HG03060 (cell line): ENCODE results near the gene CACNA1H.

Experiments
- ATAC-seq: cut with Tn5 transposase; IDR thresholded peaks from one replicate; pipeline ENCODE4 v1.9.1; 2021; ENCODE audit warnings: low read depth, moderate number of reproducible peaks; ENCODE audit not compliant: unreplicated experiment

CACNA1H gene

DNA sequence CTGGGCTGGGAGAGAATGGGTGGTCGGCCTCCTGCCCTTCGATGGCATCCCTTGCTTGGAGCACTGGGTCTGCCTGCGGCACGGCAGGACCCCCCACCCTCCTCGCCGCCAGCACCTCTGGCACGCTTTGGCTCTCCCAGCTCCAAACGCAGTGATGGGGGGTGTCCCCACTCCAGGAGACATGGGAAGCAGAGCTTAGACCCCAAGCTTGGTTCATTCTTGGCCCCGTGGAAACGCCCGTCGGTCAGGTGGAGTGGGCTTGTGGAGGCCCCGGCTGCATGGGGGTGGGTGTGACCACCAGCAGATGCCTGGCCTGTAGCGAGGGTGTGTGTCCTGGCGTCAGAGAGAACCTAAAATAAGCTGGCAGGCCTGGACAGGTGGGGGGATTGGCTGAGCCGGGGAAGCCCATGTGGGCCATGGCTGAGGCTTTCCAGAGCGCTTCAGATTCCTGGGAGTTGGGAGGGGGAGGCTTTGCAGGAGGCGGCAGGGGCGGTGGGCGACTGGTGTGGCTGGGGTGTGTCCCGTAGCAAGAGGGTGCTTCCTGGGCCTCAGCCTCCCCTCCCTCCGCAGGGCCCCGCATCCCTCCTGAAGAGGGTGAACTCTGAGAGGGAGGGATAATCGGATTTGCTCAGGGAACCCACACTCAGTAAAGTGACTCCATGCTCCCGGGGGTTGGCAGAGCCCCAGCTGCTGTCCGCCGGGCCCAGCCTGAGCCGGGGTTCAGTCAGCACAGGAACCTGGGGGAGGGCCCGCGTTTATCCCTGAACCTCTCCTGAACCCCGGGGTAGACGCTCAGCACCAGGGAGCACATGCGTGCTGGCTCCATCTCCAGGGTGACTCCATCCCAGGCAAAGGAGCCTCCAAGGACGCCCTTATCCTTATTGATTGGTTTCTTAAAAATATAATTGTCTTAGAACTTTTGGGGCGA, 3.4 kb downstream of the CACNA1H start:
- ATAC-seq: no peak

DNA sequence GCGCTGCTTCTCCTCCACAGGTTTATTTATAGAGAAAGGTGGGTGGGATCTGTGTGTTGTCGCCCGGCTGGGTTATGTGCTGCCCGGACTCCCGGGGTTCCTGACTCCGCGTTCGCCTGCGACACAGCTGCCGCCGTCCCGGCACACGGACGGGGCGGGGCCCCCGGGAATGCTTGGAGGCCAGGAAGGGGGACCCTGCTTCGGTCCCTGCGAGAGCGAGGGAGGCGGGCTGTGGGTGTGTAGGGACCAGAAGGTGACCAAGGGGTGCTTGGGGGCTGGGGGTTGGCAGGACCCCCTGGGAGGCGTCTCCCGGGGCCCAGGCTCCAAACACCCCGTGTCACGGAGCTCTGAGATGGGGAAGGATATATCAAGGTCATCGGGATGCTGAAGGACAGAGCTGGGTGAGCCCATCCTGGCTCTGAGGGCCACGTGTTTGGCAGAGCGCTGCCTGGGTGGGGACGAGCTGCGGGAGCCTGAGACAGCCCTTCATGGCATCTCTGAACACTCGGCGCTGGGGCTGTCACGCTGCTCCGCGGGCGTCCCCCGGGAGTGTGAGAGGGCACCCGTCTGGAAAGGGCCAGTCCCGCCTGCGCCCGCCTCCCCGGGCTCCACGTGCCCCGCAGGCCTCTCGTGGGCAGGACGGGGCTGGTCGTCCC, 4.2 kb downstream of the CACNA1H start:
- ATAC-seq: no peak

DNA sequence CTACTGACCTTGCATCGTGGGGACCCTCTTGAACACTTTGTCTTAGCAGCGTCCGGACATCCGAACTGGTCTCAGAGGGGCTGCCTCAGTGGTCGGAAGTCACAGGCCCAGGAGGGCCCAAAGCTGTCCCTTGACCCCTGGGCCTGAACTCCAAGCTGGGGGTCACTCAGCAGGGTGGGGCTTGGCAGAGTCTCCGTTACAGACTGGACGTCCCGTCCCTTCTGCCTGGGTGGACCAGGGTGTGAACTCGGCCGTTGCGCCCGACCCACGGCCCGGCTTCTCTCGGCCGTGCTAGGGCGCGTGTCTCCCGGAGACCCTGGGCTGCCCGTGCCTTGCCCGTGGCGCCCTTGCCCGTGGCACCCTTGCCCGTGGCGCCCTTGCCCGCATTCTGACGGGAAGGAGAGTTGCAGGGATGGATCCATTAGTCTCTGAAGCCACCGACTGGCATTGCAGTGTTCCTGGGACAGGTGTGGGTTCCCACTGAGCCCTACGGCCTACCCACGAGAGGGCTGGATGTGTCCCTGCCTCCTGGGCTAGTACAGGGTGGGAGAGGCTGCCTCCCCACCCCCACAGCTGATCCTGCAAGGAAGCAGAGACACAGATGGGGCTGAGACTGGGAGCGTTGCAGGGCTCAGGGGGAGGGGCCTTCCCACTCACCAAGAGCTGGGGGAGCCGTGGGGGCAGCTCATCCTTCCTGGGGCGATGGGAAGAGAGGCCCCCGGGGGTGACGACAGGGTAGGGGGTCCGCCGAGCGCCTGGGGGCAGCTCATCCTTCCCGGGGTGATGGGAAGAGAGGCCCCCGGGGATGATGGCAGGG, 4.9 kb downstream of the CACNA1H start:
- no peak for ATAC-seq

DNA sequence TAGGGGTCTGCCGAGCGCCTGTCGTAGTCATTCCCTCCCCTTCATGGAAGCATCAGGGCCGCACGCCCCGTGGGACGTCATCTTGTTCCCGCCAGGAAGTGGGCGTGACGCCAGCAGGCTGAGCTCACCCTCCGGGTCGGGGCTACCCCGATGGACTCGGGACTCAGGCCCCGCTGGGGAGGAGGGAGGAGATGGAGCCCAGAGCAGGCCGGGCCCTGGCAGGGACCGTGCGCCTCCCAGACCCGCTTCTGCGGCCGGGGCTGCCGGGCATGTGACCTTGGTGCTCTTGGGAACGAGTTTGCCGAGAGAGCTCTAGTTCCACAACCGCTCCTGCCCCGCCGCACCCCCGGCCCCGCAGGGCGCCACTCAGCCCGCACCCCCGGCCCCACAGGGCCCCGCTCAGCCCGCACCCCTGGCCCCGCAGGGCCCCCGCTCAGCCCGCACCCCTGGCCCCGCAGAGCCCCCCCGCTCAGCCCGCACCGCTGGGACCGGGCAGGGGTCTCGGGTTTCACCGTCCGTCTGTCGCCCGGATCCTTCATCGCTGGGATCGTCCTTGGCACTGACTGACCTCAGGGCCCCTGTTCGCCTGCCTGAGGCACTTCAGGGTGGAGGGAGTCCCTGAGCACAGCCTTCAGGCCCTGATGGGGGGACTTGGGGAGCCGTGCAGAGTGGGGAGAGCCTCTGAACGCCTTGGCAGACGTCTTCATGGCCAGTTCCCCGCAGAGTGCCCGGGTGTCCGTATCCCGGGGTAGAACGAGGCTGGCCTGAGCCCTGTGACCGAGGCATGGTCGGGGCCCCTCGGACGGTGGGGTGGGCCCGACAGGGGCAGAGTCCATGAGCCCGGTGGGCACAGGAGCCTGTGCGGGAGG, 5.8 kb downstream of the CACNA1H start:
- ATAC-seq: no peak

DNA sequence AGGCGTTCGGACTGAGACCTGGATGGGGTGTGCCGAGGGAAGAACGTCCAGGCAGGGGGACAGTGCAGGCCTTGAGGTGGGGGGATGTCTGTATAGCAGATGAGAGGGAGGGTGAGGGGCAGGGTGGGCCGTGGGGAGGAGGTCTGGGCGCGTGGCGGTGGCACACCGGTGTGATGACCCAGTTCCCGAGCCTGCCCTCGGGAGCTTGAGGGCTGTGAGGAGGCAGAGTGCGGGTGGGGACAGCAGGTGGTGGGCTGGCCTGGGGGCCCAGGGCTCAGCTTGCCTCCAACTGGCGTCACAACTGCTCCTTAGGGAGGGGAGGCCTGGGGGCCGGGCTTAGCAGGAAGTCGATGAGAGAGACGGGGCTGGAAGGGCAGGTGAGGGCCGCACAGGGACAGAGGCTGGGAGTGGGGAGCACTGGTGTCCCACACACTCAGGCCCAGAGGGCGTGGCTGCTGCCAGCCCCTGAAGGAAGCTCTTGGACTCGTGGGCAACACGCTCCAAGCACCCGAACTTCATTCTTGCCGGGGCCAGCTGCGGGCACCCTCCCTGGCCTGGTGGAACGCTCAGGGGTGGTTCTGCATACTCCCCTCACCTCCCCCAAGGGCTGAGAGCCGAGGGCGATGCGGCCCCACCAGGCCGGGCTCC, 6.5 kb downstream of the CACNA1H start:
- ATAC-seq: no peak

DNA sequence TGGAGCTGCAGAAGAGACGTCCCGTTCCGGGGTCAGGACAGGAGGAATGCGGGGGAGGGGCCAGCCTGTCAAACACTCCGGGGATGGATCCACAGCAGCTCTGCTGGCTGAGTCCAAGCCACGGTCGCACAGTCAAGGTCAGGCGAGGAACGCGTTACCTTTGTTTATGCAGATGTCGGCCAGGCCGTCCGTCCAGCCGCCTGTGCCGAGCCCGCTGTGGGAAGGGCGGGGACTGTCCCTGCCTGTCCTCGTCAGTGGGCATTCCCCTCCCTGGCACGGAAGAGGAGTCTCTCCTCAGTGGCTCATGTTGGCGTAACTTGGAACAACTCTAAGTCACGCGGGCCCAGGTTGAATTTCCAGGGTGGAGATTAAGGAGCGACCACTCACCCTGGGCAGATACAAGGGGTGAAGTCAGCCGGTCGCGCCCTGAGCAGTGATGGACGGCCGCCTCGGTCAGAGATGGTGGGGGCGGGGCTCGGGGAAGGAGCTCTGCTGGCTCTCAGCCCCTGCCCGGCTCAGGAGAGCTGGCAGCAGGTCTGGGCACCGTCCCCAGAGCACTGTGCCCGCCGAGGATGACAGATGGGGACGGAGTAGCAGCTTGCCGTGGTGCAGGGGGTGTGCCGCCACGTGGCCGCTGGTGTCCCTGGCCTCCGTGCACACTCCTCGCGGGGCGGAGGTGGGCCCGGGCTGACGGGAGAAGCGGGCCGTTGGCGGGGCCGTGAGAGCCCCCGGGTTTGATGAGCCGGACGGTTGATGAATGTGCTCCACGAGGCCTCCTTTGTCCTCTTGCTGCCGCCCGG, 7.3 kb downstream of the CACNA1H start:
- no peak for ATAC-seq

DNA sequence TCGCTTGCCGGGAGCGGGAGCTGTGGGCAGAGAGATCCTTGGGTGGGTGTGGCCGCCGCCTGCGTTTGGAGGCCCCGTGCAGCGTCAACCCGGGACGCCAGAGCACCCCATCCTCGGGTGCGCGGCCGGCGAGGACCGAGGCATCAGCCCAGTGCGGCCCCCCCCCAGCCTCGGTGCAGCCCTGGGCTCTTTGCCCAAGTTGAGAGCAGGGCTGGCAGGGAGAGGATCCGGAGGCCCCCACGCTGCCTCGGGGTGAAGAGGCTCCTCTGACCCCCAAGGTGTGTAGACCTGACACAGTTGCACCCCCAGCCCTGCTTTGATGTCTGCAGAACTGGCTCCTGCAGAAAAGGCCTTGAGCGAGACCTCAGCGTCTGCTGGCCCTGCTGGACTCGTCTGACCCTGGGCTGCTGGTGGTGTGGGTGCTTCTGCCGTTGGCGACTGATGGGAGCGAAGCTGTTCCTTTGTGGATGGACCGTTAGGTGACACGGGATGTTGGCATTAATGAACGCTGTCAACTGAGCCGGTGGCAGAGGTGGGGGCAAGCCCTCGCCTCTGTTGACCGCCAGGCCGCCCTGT, 8.0 kb downstream of the CACNA1H start:
- ATAC-seq: no peak

DNA sequence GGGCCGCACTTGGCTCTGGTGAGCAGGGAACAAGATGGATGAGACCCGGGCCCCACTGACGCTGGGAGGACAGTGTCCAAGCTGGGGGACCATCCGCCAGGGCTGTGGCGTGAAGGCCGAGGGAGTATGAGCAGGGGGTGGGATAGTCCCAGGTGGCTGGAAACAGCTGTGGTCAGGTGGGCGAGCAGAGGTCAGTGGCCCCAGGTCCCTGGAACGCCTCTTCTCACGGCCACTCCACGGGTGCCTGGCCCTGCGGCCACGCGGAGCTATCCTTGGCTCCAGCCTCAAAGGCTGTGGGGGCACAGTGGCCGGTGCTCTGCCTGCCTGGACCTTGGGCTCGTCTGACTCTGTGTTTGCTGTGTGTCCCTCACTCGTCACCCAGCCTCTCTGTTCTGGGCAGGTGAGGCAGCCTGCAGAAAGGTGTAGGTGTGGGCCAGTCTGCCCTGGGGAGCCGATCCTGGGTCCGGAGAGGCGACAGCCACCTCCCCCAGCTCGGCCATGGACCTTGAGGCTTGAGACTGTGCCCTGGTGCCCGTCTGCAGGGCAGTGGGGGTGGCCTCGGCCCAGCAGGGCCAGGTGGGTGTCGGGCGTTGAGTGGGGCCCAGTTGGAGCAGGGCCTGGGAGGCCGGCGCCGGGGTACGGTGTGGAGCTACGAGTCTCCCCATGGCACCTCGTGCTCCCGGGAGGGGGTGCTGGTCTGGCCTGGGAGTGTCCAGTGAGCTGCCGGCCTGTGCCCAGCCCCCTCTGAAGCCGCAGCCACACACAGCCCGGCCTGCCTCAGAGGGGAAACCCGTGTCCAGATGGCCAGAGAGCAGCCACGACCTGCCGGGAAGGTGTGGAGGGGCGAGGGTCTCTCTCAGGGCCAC, 10.0 kb downstream of the CACNA1H start:
- ATAC-seq: no peak

DNA sequence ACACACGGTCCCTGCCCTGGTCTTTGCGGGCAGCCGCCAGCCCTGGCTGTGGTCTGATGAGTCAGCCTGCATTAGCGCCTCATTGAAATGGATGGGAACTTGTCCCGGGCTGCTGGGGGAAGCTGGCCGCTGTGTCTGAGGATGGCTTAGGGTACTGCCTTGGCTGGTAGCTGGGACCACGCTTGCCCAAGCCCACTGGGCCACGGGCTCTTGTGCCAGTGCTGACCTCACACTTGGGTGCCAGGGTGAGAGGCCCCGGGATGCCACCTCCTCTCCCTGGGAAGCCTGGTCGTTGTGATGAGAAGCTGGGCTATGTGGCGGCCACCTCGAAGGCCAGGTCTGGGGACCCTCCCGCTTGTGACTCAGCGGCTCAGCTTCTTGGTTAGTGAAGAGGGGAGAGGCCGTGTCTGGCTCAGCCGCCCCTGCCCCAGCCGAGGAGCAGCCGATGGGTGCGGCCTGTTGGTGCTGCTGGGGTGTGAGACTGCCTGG, 10.7 kb downstream of the CACNA1H start:
- no peak for ATAC-seq

DNA sequence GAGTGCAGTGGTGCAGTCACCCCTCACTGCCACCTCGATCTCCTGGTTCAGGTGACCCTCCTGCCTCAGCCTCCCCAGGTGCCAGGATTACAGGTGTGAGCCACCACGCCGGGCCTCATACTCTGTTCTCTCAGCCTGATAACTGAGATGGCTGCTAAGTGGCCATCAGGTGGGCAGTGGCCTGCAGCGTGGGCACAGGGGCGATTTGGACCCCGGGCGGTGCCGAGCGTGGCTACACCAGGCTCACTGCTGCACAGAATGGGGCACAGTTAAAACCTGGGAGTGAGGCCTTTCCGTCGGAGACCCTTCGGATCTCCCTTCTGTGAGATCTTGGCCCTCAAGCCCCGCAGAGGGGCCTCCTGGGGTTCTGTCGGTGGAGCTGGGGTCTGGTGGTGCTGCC, 11.5 kb downstream of the CACNA1H start:
- no peak for ATAC-seq

DNA sequence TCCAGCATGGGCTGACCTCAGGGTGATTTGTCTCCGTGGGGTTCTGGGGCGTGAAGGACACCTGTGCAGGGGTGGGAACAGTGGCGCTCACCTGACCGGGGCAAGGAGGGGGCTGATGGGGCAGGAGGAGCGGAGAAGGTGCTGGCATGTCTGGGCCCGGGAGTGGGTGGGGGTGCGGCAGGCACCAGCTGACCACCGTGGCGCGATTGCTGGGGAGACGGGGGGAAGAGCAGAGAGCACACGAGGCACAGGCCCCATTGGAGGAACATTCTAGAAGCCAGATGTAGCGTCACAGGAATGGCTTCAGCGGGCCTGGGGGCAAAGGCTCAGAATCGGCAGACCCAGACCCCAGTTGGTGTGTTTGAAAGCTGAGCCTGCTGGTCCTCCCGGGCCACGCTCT, 12.1 kb downstream of the CACNA1H start:
- ATAC-seq: no peak

DNA sequence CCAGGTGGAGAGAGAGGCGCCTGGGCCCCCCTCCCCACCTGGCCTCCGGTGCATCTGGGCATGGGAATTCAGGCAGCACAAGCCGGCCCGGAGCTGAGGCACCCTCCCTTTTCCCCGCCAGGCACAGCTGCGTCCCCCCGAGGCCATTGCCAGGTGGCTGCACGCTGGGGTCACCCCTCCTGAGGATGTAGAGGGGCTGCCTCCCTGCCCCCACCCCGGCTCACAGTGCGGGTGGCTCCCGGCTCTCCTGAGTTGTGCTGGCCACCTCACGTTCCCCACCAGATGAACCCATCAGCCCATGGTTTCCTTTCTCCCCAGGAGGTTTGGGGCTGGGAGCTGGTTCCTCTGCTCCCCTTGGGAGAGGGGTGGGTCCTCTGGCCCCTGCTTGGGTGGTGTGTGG, 12.6 kb downstream of the CACNA1H start:
- ATAC-seq: no peak

DNA sequence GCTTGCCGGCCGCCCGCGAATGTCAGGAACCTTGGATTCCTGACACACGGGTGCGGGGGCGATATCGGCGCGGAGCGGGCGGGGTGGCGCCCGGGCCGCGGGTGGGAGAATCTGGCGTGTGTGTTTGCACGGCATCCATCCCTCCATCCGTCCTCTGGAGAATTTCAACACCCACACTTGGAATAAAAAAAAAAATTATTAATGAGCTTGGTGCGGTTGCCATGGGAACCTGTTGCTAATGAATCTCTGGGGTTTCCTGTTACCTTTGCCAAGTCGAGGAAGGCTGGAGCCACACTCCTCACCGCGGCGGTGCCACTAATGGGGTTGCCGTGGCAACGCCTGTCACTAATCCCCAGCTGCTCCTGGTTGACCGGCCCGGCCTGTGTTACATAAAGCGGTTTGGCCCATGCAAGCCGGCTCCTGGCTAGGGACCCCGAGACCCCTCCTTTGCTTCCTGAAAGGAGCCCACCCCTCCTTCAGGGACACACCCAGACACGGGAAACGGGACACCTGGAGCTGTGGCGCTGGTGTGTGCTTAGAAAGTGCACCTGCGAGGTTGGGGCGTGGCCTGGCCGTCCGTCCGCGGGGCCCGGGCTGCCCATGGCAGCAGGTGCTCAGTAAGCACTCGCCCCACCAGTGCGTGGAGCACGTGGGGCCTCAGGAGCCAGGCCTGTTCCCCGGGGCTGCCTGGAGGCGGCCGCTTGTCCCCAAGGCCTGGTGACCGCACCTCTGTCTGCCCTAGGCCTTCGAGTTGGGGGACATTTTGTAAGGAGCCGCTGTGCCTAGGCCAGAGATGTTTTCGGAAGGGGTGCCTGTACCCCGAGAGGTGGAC, 14.6 kb downstream of the CACNA1H start:
- no peak for ATAC-seq

DNA sequence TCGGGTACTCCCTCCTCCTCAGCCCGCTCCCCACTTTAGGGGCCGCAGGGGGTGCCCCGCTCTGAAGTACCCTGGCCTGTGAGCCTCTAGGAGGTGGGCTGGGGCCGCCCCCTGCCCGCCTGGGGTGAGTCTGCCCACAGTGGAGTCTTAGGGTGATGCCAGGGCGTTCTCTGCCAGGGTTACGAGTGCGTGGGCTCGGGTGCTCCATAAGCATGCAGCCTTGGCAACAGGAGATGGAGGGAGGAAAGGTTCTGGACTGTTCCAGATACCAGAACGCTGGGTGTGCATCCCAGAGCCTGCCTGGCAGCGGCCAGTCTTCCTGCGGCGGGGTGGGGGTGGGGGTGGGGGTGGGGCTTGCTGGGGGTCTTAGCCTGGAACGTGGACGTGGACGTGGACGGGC, 15.9 kb downstream of the CACNA1H start:
- no peak for ATAC-seq

DNA sequence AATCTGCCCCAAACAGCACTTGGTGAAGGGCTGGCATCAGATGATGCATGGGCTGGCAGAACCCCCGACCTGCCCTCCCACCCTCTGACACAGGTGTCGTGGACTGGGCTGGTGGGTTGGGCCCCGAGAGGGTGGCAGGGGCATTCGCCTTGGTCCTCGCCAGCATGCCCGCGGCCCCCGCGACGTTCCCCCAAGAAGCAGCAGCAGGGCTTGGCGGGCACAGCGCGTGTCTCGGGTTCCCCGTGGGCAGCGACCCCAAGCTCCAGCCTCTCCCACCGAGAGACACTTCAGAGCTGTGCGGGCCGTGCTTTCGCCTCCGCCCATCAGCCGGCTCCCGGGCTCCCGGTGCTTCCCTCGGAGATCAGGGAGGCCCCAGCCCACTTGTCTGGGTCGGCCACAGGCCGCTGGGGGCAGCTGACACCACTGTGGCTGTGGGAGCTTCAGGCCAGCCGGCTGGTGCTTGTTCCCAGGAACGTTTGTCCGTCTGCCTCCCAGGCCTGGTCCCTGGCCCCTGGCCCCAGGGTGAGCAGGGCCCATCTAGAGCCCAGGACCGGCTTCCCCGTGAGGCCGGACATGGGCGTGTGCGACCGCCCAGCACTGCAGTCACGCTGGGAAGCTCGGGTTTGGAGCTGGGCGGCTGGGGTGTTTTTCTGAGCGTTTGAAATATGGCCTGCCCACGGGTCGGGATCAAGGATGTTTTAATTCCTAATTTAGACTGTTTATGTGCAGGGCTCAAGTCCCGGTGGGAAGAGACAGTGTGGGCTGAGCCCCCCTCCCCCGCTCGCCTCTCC, 16.6 kb downstream of the CACNA1H start:
- no peak for ATAC-seq

DNA sequence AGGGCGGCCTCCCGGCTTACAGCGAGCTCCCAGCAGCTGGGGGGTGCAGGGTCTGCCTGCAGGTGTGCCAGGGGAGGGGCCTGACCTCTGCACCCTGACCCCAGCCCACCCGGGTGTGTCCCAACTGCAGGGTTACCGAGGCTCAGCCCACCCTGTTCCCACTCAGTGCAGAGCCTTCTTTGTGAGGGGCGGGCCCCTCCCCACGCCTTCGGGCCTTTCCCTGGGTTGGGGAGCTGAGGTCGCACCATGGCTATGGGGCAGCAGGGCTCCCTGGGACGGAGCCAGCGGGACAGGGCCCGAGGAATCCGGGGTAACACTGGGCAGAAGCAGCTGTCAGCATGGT, 17.1 kb downstream of the CACNA1H start:
- ATAC-seq: no peak
